GM19193 (cell line): ENCODE results near the gene OTUB1.
A peak's percentile ranks its signal among the peaks of the same experiment; 100 is the strongest.

Experiments used
- POLR2A ChIP-seq: IDR thresholded peaks from 4 replicates; pipeline ENCODE4 v1.6.1; 2011; ENCODE audit not compliant: insufficient read depth, insufficient read length; ENCODE audit errors: extremely low read depth

OTUB1 gene, protein sequence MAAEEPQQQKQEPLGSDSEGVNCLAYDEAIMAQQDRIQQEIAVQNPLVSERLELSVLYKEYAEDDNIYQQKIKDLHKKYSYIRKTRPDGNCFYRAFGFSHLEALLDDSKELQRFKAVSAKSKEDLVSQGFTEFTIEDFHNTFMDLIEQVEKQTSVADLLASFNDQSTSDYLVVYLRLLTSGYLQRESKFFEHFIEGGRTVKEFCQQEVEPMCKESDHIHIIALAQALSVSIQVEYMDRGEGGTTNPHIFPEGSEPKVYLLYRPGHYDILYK

GRCh38 chr11:63986156-63986931 is at the start of gene OTUB1:
OTUB1 (plus strand) TSS chr11:63986438; CDS start chr11:63986457, 19 bp downstream.
- peak; percentile 82 for TF ChIP-seq POLR2A

DNA sequence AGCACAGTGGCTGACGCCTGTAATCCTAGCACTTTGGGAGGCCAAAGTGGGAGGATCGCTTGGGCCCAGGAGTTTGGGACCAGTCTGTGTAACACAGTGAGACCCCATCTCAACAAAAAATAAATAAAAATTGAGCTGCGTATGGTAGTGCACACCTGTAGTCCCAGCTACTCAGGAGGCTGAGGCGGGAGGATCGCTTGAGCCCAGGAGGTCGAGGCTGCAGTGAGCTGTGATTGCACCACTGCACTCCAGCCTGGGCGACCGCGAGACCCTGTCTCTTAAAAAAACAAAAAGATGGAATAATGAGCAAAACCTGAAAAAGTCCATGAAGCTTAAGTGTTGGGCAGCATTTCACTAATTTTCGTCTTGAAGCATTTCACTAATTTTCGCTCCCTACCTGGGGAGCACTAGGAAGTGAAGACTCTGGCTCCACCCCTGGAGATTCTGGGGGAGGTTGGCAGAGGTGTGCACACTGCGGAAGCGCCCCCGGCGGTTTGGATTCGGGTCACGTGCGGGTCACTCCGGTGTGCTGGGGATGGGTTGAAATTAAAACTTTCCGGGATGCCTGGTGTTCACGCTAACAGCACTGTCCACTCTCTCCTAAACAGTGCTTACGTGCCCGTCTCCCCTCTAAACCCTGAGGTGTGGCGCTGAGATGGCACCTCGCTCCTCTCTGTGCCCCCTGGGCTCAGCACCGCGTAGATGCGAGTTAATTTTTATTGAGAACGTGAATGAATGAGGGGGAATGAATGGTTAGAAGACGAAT is 48.3 kb upstream of the OTUB1 start:
- no peak for TF ChIP-seq POLR2A

- peak; percentile 69 for TF ChIP-seq POLR2A
Observed at GRCh38 chr11:63938479-63939396, 47.5 kb upstream of the OTUB1 start, which contains the start of gene NAA40. NAA40 (plus strand) TSS chr11:63939002; CDS start chr11:63939097, 95 bp downstream.

DNA sequence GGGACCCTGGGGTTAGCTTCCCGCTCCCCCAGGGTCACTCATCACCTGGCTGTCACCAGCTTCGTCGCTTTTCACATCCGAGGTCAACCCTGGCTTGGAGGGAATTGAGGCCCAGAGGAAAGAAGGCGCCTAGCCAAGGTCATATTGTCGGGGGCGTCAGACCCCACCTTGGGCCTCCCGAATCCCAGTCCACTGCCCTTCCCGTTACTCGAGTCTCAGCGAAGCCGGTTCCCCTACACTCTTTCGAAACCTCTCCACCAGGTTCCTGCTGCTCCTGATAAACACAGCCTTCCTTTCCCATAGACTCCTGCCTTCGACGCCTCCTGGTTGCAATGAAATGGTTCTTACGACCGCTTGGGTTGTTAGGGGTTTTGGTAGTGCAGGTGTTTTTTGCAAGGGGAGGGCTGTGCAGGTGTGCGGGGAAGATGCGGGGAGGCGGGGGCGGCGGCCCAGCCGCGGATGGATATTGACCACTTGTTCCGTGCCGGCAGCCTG is 46.8 kb upstream of the OTUB1 start:
- no peak for TF ChIP-seq POLR2A

DNA sequence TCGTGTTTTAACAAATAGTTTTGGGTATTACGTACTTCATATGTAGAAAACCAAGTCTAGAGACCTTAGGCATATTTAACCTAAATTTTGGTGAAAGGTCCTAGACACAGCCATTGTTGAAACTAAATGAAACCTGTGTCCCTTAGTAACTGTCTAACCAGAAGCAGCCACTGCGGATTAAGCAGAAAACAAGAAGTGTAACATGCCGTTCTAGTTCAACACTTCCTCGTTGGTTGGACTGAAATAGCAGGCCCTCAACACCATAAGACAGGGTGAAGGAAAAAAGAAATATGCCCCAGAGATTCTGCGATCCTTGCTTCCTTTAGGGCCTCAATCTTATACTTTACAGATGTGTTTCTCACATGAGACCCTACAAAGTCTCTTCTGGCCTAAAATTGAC is 45.5 kb upstream of the OTUB1 start:
- no peak for TF ChIP-seq POLR2A

DNA sequence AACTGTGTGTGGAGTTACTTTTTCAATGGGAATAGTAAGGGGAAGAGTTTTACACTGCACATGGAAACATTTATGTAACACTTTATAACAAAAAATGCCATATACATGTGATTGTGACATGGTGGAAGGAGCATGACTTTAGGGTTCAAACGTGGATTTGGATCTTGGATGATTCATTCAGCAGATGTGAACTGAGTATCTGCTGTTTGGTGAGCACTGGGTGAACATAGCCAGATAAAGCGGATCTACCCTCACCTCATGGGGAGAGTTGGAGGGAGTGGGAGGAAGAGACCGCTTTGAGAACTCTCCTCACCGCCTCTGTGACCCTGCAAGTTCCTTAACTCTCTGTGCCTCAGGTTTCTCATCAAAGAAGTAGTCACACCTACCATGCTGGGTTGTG is 44.3 kb upstream of the OTUB1 start:
- TF ChIP-seq POLR2A: no peak

DNA sequence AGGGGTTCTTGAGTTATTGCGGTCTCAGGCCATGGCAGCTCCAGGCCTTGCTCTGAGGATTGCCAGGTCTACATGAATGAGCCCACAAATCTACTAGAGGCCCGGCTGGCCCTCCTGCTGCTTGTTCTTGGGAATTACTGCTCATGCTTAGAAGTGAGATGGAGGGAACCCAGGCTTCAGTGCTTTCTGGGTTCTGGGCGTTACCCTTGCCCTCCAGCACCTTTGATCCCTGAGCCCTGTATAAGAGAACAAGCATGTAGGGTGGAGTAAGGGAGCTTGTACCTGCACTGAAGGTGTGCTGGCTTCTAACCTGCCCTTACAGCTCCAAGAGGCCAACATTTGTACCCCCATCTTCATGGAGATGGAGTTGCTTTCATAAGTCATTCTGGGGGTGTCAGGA is 43.4 kb upstream of the OTUB1 start:
- TF ChIP-seq POLR2A: no peak

GRCh38 chr11:63944987-63945386 is 41.3 kb upstream of the OTUB1 start:
- TF ChIP-seq POLR2A: no peak

DNA sequence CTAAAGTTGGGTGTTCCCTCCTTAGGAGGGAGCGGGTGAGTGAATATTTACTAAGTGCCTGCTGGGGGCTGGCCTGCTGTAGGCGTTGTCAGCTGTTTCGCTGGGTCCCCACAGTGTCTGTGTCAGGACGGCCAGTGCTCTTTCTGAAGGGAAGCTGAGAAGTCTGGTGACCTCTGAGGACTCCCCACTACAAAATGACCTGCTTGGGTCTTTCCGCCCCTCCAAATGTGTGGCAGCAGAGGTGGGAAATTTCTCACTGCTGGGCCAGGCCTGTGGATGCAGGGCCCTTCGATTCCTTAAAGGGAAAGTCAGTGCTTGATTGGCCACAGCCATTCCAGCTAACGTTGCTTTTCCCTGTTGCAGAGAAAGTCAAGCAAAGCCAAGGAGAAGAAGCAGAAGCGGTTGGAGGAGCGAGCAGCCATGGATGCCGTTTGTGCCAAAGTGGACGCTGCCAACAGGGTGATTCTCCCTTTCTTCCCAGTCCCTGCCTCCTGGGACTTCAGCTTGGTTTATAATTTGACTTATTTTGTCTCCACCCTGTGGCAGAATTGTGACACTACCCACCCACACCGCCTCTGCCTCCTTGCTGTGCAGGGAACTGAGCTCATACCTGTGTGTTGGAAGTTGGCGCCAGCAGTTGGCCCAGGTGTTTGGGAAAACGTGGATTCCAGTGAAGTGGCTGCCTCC is 40.6 kb upstream of the OTUB1 start:
- TF ChIP-seq POLR2A: no peak

GRCh38 chr11:63951779-63952536 is 34.3 kb upstream of the OTUB1 start:
- no peak for TF ChIP-seq POLR2A

DNA sequence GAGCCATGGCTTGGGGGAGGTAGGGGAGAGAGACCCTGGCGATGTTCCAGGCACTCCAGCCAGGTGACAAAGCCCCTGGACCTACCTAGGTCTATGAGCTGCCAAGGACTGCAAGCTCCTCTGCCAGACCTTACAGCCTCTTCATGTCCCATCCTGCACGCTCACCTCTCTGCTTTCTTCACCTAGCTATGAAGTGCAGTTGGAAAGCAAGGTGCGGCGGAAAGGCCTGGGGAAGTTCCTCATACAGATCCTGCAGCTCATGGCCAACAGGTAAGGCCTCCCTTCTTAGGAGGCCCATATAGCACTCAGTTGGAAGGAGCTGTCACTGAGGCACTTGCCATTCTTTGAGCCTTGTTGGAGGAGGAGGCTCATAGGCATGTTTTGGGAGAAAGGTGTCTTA is 33.7 kb upstream of the OTUB1 start:
- no peak for TF ChIP-seq POLR2A

GRCh38 chr11:63958008-63958407 is 28.2 kb upstream of the OTUB1 start:
- TF ChIP-seq POLR2A: no peak
